HG03064 (cell line): ENCODE data around the gene NAP1L1.

Source experiments
- ATAC-seq: cut with Tn5 transposase; IDR thresholded peaks from one replicate; pipeline ENCODE4 v1.9.1; 2021; ENCODE audit warnings: low read depth; ENCODE audit not compliant: unreplicated experiment

Gene NAP1L1

GRCh38 chr12:76024102-76024781 is 60.2 kb downstream of the NAP1L1 start:
- no peak for ATAC-seq

- ATAC-seq: no peak
Measured at GRCh38 chr12:76023069-76023690, 61.3 kb downstream of the NAP1L1 start.

GRCh38 chr12:76022506-76022905 is 62.0 kb downstream of the NAP1L1 start:
- ATAC-seq: no peak

- ATAC-seq: peak; percentile 52
Measured at GRCh38 chr12:76020731-76021672, 63.5 kb downstream of the NAP1L1 start.

- peak; percentile 49 for ATAC-seq
Measured at GRCh38 chr12:76020281-76020680, 64.2 kb downstream of the NAP1L1 start.

GRCh38 chr12:76018672-76019071 is 65.8 kb downstream of the NAP1L1 start:
- ATAC-seq: no peak

GRCh38 chr12:76018111-76018510 is 66.4 kb downstream of the NAP1L1 start:
- no peak for ATAC-seq

- ATAC-seq: no peak
Measured at GRCh38 chr12:76014007-76014406, 70.5 kb downstream of the NAP1L1 start.

GRCh38 chr12:76013603-76014002 is 70.9 kb downstream of the NAP1L1 start:
- no peak for ATAC-seq

GRCh38 chr12:76012644-76013043 is 71.8 kb downstream of the NAP1L1 start:
- no peak for ATAC-seq

- no peak for ATAC-seq
Measured at GRCh38 chr12:76010732-76011458, 73.6 kb downstream of the NAP1L1 start.

- ATAC-seq: no peak
Measured at GRCh38 chr12:76008428-76008827, 76.1 kb downstream of the NAP1L1 start.

GRCh38 chr12:76007640-76008039 is 76.8 kb downstream of the NAP1L1 start:
- no peak for ATAC-seq

GRCh38 chr12:76006028-76006925 is 78.2 kb downstream of the NAP1L1 start:
- no peak for ATAC-seq

- no peak for ATAC-seq
Measured at GRCh38 chr12:76003355-76003638, 81.2 kb downstream of the NAP1L1 start.

GRCh38 chr12:76002598-76003354 is 81.7 kb downstream of the NAP1L1 start:
- ATAC-seq: no peak

GRCh38 chr12:75998292-75999063 is 86.0 kb downstream of the NAP1L1 start:
- no peak for ATAC-seq

- ATAC-seq: no peak
Measured at GRCh38 chr12:75997658-75998057, 86.8 kb downstream of the NAP1L1 start.
